Effector memory CD4-positive, alpha-beta T cell (primary cell): ENCODE results near the gene CLCA2.

Experiments
- DNase-seq, 3 donors: peaks; one replicate each; pipeline ENCODE4 v3.0.0-alpha.2; 2020
- H3K27ac ChIP-seq: 2 replicates; pipeline ENCODE4 v1.7.0; 2013; ENCODE audit warnings: mild to moderate bottlenecking, low read length, moderate library complexity; ENCODE audit not compliant: insufficient read depth, poor library complexity, severe bottlenecking
- H3K27me3 ChIP-seq: replicated peaks from 2 replicates; pipeline ENCODE4 v1.7.0; 2013; ENCODE audit warnings: mild to moderate bottlenecking, low read length; ENCODE audit not compliant: insufficient read depth, control insufficient read depth, poor library complexity, severe bottlenecking
- H3K36me3 ChIP-seq: 2 replicates; pipeline ENCODE4 v1.7.0; 2013; ENCODE audit warnings: mild to moderate bottlenecking, low read length, moderate library complexity; ENCODE audit not compliant: control insufficient read depth, insufficient read depth
- H3K4me1 ChIP-seq: 2 replicates; pipeline ENCODE4 v1.7.0; 2013; ENCODE audit warnings: low read length, mild to moderate bottlenecking; ENCODE audit not compliant: control insufficient read depth, insufficient read depth, poor library complexity, severe bottlenecking
- H3K4me3 ChIP-seq: 2 replicates; pipeline ENCODE4 v1.7.0; 2013; ENCODE audit warnings: low read length, low read depth, mild to moderate bottlenecking; ENCODE audit not compliant: insufficient read depth, poor library complexity, severe bottlenecking
- H3K9me3 ChIP-seq: 2 replicates; pipeline ENCODE4 v1.7.0; 2013; ENCODE audit warnings: mild to moderate bottlenecking, low read length, moderate library complexity; ENCODE audit not compliant: control insufficient read depth
- total RNA-seq, 3 donors: gene quantifications; one replicate each; lab custom pipeline; 2026; lab: John Stamatoyannopoulos, UW

The CLCA2 gene
- total RNA-seq: 0 reads per million in 3 donors

DNA sequence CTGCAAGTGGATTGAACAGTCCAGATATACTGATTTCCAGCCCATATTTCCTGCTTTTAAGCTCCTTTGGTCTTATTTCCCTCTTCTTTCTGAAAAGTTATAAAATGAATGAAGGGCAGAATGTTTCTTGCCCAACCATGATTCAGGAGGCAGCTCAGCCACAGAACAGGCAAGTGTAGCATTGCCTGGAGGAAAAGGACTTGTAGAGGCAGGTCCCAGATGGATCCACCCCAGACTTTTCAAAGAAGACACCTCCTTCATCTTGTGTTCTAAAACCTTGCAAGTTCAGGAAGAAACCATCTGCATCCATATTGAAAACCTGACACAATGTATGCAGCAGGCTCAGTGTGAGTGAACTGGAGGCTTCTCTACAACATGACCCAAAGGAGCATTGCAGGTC, at the start of gene CLCA2:
TSS of gene CLCA2 (plus strand) at position 299 of the 400 bp plus-strand sequence. CDS start at position 376, 77 bp downstream.
- Histone ChIP-seq H3K36me3 (no peaks in the 10 kb centered on the region), H3K4me3 (no peak within 1 kb of the TSS), H3K9me3 (no peaks in the 10 kb centered on the region), H3K27me3 (no peaks in the 10 kb centered on the region), H3K4me1 (no peaks in the 10 kb centered on the region), H3K27ac (no peak within 1 kb of the TSS)
- DNase-seq: no peak

- Histone ChIP-seq H3K4me3 (no peak overlapping the region), H3K27ac (no peak overlapping the region), H3K4me1 (no peaks in the 10 kb centered on the region), H3K36me3 (peaks cover 12% of the 10 kb centered on the region), H3K27me3 (no peaks in the 10 kb centered on the region), H3K9me3 (no peaks in the 10 kb centered on the region)
- no peak for DNase-seq
Measured at GRCh38 chr1:86375688-86376087, 48.3 kb upstream of the CLCA2 start.

- no peak for DNase-seq
- Histone ChIP-seq H3K36me3 (peaks cover 12% of the 10 kb centered on the region), H3K4me3 (no peak overlapping the region), H3K27ac (no peak overlapping the region), H3K4me1 (no peaks in the 10 kb centered on the region), H3K9me3 (no peaks in the 10 kb centered on the region), H3K27me3 (no peaks in the 10 kb centered on the region)
Measured at GRCh38 chr1:86377341-86377740, 46.6 kb upstream of the CLCA2 start.

DNA sequence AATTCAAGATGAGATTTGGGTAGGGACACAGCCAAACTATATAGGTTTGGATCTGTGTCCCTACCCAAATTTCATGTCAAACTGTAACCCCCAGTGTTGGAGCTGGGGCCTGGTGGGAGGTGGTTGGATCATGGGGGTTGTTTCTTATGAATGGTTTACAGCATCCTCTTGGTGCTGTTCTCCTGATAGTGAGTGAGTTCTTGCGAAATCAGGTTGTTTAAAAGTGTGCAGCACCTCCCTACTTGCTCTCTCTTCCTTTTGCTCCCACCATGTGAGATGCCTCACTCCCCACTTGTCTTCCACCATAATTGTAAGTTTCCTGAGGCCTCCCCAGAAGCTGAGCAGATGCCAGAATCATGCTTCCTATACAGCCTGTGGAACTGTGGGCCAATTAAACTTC, 45.2 kb upstream of the CLCA2 start:
- Histone ChIP-seq H3K36me3 (peaks cover 12% of the 10 kb centered on the region), H3K4me1 (no peaks in the 10 kb centered on the region), H3K4me3 (no peak overlapping the region), H3K27ac (no peak overlapping the region), H3K27me3 (no peaks in the 10 kb centered on the region), H3K9me3 (no peaks in the 10 kb centered on the region)
- DNase-seq: no peak

- DNase-seq: no peak
- H3K4me3 ChIP-seq: no peak overlapping the region
Measured at GRCh38 chr1:86380257-86380861, 43.6 kb upstream of the CLCA2 start.

DNA sequence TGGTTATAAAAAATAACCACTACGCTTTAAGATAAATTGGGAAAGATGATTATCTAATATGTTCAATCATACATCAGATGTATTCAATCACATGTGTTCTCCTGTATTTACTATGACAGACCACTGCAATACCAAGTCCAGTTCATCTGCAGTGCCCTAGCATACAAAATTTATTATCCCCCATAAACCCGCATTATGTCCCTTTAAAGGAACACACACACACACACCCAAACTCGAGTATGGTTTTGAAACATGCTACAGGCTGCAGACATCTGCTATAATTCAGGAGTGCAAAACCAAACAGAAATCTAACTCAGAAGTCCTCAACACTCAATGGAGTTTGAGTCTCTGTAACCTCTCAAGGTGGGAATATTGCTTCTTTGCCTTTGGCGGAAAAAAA, 42.7 kb upstream of the CLCA2 start:
- no peak for DNase-seq
- Histone ChIP-seq H3K9me3 (no peaks in the 10 kb centered on the region), H3K27me3 (no peaks in the 10 kb centered on the region), H3K36me3 (peaks cover 4% of the 10 kb centered on the region), H3K4me3 (no peak overlapping the region), H3K27ac (no peak overlapping the region), H3K4me1 (no peaks in the 10 kb centered on the region)

More at GRCh38 chr1:86380257-86380861, 43.6 kb upstream of the CLCA2 start:
- Histone ChIP-seq H3K4me1 (no peaks in the 10 kb centered on the region), H3K36me3 (peaks cover 4% of the 10 kb centered on the region), H3K9me3 (no peaks in the 10 kb centered on the region), H3K27ac (no peak overlapping the region), H3K27me3 (no peaks in the 10 kb centered on the region)

DNA sequence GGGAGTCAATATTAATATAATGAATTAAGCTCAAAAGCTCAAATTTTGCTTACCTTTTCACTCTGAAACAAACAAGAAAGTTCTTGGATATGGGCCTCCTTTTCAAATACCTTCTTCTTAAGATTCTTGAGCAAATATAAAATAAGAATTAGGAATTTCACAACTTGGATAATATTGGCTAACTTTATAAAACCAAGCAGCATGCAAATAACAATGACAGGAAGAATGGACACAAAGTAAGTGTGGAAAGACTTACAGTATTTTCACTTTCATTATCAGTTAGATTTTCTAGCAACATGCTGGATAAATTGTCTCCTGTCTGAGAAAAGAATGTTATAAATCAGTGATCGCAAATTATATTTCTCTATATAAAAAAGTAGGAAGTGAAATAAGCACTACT, 41.1 kb upstream of the CLCA2 start:
- Histone ChIP-seq H3K9me3 (no peaks in the 10 kb centered on the region), H3K4me1 (no peaks in the 10 kb centered on the region), H3K4me3 (no peak overlapping the region), H3K27me3 (no peaks in the 10 kb centered on the region), H3K36me3 (no peaks in the 10 kb centered on the region), H3K27ac (no peak overlapping the region)
- DNase-seq: no peak

DNA sequence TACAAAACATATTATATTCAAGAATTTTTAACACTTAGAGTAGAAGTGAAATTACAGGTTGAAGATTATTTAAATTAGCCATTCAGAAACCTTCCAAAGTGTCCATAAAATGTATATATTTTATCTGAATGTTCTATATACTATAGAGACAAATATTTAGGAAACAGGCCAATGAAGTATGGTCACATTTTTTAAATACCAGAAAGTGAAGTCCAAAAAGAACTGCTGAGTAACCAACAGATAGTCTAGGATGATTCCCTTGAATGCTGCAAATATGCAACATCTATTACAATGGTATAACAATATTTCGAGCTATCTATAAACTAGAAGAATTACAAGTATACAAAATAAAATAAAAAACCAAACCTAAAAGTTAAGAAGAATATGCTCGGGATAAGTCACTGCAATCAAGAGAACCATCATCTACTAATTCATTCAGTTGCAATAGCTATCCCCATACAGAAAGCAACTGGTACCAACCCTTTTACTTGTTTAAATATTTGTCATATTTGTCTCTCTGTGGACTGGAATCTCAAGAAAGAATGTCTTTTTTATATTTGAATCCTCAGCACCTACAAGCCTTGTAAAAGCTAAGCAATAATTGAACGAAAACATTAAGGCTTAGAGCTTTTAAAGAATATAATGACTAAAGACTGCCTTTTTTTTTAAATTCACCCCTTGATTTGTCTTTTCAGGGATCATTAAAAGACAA, 35.9 kb upstream of the CLCA2 start:
- no peak for DNase-seq
- H3K9me3 ChIP-seq: no peaks in the 10 kb centered on the region
- no peak overlapping the region for H3K4me3 ChIP-seq
- no peaks in the 10 kb centered on the region for H3K27me3 ChIP-seq
- no peak overlapping the region for H3K27ac ChIP-seq
- H3K4me1 ChIP-seq: peaks cover 10% of the 10 kb centered on the region
- H3K36me3 ChIP-seq: no peaks in the 10 kb centered on the region

DNA sequence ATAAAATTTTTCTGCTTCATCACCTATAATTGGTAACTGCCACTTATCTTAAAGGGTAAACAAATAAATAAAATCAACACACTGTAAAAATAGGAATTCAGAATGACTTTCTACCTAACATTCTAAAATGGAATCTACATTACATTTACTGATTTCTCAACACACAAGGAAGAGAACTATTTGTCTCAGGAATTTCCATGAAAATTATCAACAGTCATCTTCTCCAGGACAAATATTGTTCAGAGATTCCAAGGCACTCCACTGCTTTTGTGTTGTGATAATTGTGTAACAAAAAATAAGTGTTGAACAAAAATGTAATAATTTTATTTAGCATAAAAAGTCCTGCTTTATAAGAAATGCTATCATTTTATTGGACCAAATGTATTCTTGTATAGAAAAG, 35.2 kb upstream of the CLCA2 start:
- Histone ChIP-seq H3K9me3 (no peaks in the 10 kb centered on the region), H3K27me3 (no peaks in the 10 kb centered on the region), H3K27ac (peak overlapping the region; percentile 68), H3K4me1 (peaks cover 12% of the 10 kb centered on the region), H3K4me3 (no peak overlapping the region), H3K36me3 (no peaks in the 10 kb centered on the region)
- no peak for DNase-seq

- Histone ChIP-seq H3K4me3 (no peak overlapping the region), H3K36me3 (no peaks in the 10 kb centered on the region), H3K9me3 (no peaks in the 10 kb centered on the region), H3K4me1 (peaks cover 12% of the 10 kb centered on the region), H3K27ac (peak overlapping the region; percentile 68), H3K27me3 (no peaks in the 10 kb centered on the region)
- no peak for DNase-seq
Measured at GRCh38 chr1:86389307-86389706, 34.7 kb upstream of the CLCA2 start.
